LNCaP clone FGC (cell line): ENCODE measurements around the gene ARHGAP18.

Source experiments
- DNase-seq: peaks from one replicate; pipeline ENCODE4 v3.0.0-alpha.2; 2011; ENCODE audit warnings: low read depth
- H3K4me3 ChIP-seq: 2 replicates; pipeline ENCODE4 v1.5.1; 2011; ENCODE audit warnings: mild to moderate bottlenecking, low read depth, low read length, control low read depth
- TF ChIP-seq, protein P1 (sequence below): IDR thresholded peaks from 2 replicates; pipeline ENCODE4 v1.5.1; 2012; ENCODE audit warnings: mild to moderate bottlenecking; ENCODE audit not compliant: control insufficient read depth, insufficient read depth; ENCODE audit errors: extremely low read depth

The ARHGAP18 gene

GRCh38 chr6:129648819-129649491, 61.0 kb downstream of the ARHGAP18 start:
- TF ChIP-seq, protein P1, sequence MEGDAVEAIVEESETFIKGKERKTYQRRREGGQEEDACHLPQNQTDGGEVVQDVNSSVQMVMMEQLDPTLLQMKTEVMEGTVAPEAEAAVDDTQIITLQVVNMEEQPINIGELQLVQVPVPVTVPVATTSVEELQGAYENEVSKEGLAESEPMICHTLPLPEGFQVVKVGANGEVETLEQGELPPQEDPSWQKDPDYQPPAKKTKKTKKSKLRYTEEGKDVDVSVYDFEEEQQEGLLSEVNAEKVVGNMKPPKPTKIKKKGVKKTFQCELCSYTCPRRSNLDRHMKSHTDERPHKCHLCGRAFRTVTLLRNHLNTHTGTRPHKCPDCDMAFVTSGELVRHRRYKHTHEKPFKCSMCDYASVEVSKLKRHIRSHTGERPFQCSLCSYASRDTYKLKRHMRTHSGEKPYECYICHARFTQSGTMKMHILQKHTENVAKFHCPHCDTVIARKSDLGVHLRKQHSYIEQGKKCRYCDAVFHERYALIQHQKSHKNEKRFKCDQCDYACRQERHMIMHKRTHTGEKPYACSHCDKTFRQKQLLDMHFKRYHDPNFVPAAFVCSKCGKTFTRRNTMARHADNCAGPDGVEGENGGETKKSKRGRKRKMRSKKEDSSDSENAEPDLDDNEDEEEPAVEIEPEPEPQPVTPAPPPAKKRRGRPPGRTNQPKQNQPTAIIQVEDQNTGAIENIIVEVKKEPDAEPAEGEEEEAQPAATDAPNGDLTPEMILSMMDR = no peak
- no peak overlapping the region for H3K4me3 ChIP-seq

DNA sequence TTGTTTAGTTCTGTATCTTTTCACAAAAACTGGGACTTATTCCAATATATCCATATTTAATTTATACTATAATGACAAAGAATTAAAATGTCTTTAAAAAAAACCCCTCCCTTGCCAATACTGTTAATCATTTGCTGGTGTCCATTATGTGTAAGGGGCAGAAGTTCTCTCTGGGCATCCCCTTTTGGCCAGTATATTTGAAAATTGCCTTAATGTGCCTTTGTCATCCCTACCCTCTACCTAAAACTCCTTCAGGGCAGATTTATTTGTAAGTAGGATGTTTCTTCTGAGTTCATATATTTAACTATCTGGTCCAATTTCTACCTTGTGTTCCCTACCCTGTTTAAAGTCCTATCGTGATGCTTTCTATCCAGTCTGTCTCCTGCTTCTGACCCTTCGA, 62.9 kb downstream of the ARHGAP18 start:
- no peak overlapping the region for H3K4me3 ChIP-seq
- TF ChIP-seq, protein P1 = no peak

More at GRCh38 chr6:129648819-129649491, 61.0 kb downstream of the ARHGAP18 start:
- DNase-seq = no peak

GRCh38 chr6:129646642-129647041, 63.3 kb downstream of the ARHGAP18 start:
- no peak for DNase-seq
- TF ChIP-seq, protein P1 = no peak
- H3K4me3 ChIP-seq = no peak overlapping the region

More for the DNA sequence above, 62.9 kb downstream of the ARHGAP18 start:
- no peak for DNase-seq

GRCh38 chr6:129645830-129646579, 64.0 kb downstream of the ARHGAP18 start:
- TF ChIP-seq, protein P1 = no peak
- no peak for DNase-seq
- no peak overlapping the region for H3K4me3 ChIP-seq

GRCh38 chr6:129645106-129645829, 64.7 kb downstream of the ARHGAP18 start:
- TF ChIP-seq, protein P1 = no peak
- DNase-seq = no peak
- no peak overlapping the region for H3K4me3 ChIP-seq

DNA sequence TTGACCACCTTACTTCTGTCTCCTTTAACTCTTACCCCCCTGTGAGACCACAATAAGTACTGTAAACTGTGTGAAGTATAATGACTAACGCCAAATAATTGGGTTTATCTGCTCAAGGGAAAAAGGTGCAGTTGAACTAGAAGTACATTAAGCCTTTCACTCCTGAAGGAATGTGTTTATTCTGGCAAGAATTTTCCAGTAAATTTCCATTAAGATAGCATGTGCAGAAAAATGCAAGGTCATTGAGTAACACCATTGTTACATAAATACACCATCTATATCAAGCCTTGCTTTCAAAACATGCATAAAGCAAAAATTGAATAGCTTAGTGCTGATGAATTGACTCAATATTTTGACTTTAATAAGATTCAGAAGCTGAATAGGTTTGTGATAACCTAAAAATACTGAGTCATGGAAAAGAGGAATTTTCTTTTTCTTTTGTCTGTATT, 65.4 kb downstream of the ARHGAP18 start:
- TF ChIP-seq, protein P1 = no peak
- DNase-seq = no peak
- no peak overlapping the region for H3K4me3 ChIP-seq
